Psoas muscle (tissue), 8 donors: Measurements from ENCODE around the gene KY. TPM values are rescaled to one million over a fixed set of nuclear protein-coding genes. Genes with fewer than 3 reads are reported as not detected.
A peak's percentile ranks its signal among the peaks of the same experiment; 100 is the strongest.

Experiments
- ATAC-seq, 4 donors: fragments of 200-7000 bp; cut with Tn5 transposase; one replicate each; pipeline ENCODE4 v1.9.1; 2020; ENCODE audit warnings: moderate library complexity in 3 of 4, mild to moderate bottlenecking in 2 of 4
- DNase-seq, 2 donors: peaks; one replicate each; pipeline ENCODE4 v3.0.0-alpha.2; 2020
- H3K27ac ChIP-seq: fragments of 200-600 bp; one replicate; pipeline ENCODE4 v1.8.0; 2022
- H3K27me3 ChIP-seq, 3 donors: fragments of 200-600 bp in 1 of 3; one replicate each; pipeline versions ENCODE4 v1.6.1 to v1.8.0; 2013 to 2022; ENCODE audit warnings: low read length in 2 of 3, mild to moderate bottlenecking in 2 of 3, moderate library complexity in 1 of 3; ENCODE audit not compliant: insufficient read depth in 3 of 3
- H3K36me3 ChIP-seq, 2 donors: fragments of 200-600 bp in 1 of 2; one replicate each; pipeline versions ENCODE4 v1.6.1 to v1.8.0; 2013 to 2022; ENCODE audit warnings: low read depth in 1 of 2, mild to moderate bottlenecking in 1 of 2, moderate library complexity in 1 of 2; ENCODE audit not compliant: insufficient read depth in 1 of 2
- H3K4me1 ChIP-seq: fragments of 200-600 bp; one replicate; pipeline ENCODE4 v1.8.0; 2022
- H3K4me3 ChIP-seq: fragments of 200-600 bp; one replicate; pipeline ENCODE4 v1.8.0; 2022; ENCODE audit warnings: mild to moderate bottlenecking
- H3K9me3 ChIP-seq: fragments of 200-600 bp; one replicate; pipeline ENCODE4 v1.8.0; 2022
- WGBS, 3 donors: extraction: QIAGEN DNeasy Blood & Tissue Kit; methylation state at CpG; one replicate each; pipeline versions ENCODE4 v1.1.6 to v1.1.7; 2013; 5-methylcytosine and 5-hydroxymethylcytosine counted together
- intact Hi-C, 2 donors: fragments of 100-400 bp; cut with DNase I; formaldehyde crosslinking; loops; one replicate each; pipeline versions ENCODE4 v1.11.0 to v1.14.2; 2022
- polyA plus RNA-seq, 3 donors: library from polyadenylated mRNA; stranded (reverse); fragments of 200-250 nt; gene quantifications; one replicate each; pipeline ENCODE4 v1.2.3, GENCODE V29; 2013
- total RNA-seq, 4 donors: library from RNA; stranded (reverse); fragmentation: NEBNext Ultra II Directional in 2 of 4; extraction: Animal tissue kit (Norgen Biotek cat#: 25700) in 2 of 4; gene quantifications; one replicate each; pipeline versions ENCODE4 v1.2.1 to v1.2.4, GENCODE V29; 2021 to 2023
- TF ChIP-seq, protein P1 (sequence below): fragments of 200-600 bp; IDR thresholded peaks from one replicate; pipeline ENCODE4 v1.8.0; 2022; ENCODE audit warnings: antibody characterized with exemption
- donor health status: healthy with polysubstance abuse.
- donor health status: DM: no; HTN: no; CAD: no; lungs with moderate emphysema.
- donor health status: Bipolar disorder and iron deficiency.
- donor health status: healthy.
- donor health status: DM: yes; HTN: yes; CAD: no.
- donor health status: DM: no; HTN: no; CAD: no.
- donor health status: DM: no; HTN: no; CAD: no.
- donor health status: DM: yes; HTN: yes; CAD: no.

KY gene
- total and polyA plus RNA-seq, 7 donors = 0.30 to 6.7 (median 3.0) TPM; not detected in 1

GRCh38 chr3:134696155-134696554 lies 45.3 kb upstream of the KY start:
- H3K27me3 ChIP-seq = no peaks in the 10 kb centered on the region
- intact Hi-C loops = no loop called here
- DNase-seq (no peak), ATAC-seq (no peak)
- no peak overlapping the region for H3K4me3 ChIP-seq
- no peak overlapping the region for H3K27ac ChIP-seq
- H3K4me1 ChIP-seq = peaks cover 31% of the 10 kb centered on the region
- TF ChIP-seq, protein P1, sequence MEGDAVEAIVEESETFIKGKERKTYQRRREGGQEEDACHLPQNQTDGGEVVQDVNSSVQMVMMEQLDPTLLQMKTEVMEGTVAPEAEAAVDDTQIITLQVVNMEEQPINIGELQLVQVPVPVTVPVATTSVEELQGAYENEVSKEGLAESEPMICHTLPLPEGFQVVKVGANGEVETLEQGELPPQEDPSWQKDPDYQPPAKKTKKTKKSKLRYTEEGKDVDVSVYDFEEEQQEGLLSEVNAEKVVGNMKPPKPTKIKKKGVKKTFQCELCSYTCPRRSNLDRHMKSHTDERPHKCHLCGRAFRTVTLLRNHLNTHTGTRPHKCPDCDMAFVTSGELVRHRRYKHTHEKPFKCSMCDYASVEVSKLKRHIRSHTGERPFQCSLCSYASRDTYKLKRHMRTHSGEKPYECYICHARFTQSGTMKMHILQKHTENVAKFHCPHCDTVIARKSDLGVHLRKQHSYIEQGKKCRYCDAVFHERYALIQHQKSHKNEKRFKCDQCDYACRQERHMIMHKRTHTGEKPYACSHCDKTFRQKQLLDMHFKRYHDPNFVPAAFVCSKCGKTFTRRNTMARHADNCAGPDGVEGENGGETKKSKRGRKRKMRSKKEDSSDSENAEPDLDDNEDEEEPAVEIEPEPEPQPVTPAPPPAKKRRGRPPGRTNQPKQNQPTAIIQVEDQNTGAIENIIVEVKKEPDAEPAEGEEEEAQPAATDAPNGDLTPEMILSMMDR = no peak
- H3K9me3 ChIP-seq = no peaks in the 10 kb centered on the region
- WGBS, 3 donors = 88 to 96% (median 96%) methylated on average over 4 of the region's 4 CpGs
- H3K36me3 ChIP-seq = no peaks in the 10 kb centered on the region

DNA sequence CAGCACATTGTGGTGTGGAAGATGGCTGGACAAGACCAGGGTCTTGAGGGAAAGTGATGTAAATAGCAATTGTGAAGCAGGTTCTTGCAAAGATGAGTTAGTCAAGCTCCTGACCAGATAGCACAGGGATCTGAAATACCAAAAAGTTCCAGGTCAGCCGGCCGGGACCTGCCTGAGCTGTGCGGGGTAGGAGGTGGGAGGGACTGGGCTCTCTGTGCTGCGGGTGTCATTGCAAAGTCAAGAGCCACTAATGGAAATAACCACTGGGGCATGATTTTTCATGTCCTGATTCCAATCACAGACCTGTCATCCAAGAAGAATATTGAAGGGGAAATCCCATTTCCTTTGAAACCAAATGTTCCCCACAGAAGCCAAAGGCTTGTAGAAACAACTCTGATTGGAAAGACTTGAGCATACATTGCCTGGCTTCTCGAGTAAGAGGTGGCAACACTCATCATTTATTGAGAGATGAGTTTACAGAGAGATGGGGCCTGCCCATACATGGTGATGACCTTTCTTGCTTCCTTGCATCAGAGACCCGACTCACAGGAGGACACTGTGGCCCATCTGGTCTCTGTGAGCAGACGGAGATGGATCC lies 44.2 kb upstream of the KY start:
- H3K4me3 ChIP-seq = no peak overlapping the region
- H3K27ac ChIP-seq = no peak overlapping the region
- H3K9me3 ChIP-seq = no peaks in the 10 kb centered on the region
- DNase-seq (no peak), ATAC-seq (no peak)
- H3K4me1 ChIP-seq = peaks cover 31% of the 10 kb centered on the region
- no peaks in the 10 kb centered on the region for H3K27me3 ChIP-seq
- H3K36me3 ChIP-seq = no peaks in the 10 kb centered on the region
- WGBS, 3 donors = 62 to 75% (median 68%) methylated on average over 7 of the region's 7 CpGs
- TF ChIP-seq, protein P1 = no peak
- intact Hi-C loops = no loop called here

GRCh38 chr3:134694466-134694865 lies 43.6 kb upstream of the KY start:
- no peak overlapping the region for H3K27ac ChIP-seq

DNA sequence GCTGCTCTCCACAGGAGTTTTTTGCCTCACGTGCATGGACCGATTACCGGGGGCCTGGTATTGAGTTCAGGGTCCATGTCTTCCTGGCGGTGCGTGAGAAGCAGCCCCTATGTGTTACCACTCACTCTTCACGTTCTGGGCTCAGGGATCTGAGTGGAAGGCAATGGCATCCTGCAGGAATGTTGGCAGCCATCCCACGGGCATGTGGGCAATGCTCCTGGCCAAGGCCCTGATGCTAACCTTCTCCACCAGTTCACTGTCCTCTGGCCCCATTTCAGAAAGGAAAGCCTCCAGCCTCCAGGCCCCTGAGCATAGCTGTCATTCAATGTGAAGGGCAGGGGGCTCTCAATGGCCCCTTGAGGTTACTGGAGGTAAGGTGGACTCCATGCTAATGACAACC lies 43.0 kb upstream of the KY start:
- Histone ChIP-seq H3K27me3 (no peaks in the 10 kb centered on the region), H3K4me3 (no peak overlapping the region), H3K36me3 (no peaks in the 10 kb centered on the region), H3K27ac (no peak overlapping the region), H3K9me3 (no peaks in the 10 kb centered on the region), H3K4me1 (peaks cover 23% of the 10 kb centered on the region)
- no peak for DNase-seq
- 33 to 42% (median 35%) methylated on average over 7 of the region's 7 CpGs for WGBS, 3 donors
- peak; percentile 29 to 65 (median 42) for ATAC-seq
- TF ChIP-seq, protein P1 = no peak
- intact Hi-C loops = no loop called here

More at GRCh38 chr3:134694466-134694865, 43.6 kb upstream of the KY start:
- Histone ChIP-seq H3K36me3 (no peaks in the 10 kb centered on the region), H3K4me3 (no peak overlapping the region), H3K4me1 (peaks cover 29% of the 10 kb centered on the region), H3K9me3 (no peaks in the 10 kb centered on the region), H3K27me3 (no peaks in the 10 kb centered on the region)
- ATAC-seq (no peak), DNase-seq (no peak)
- TF ChIP-seq, protein P1 = no peak
- intact Hi-C loops = no loop called here

DNA sequence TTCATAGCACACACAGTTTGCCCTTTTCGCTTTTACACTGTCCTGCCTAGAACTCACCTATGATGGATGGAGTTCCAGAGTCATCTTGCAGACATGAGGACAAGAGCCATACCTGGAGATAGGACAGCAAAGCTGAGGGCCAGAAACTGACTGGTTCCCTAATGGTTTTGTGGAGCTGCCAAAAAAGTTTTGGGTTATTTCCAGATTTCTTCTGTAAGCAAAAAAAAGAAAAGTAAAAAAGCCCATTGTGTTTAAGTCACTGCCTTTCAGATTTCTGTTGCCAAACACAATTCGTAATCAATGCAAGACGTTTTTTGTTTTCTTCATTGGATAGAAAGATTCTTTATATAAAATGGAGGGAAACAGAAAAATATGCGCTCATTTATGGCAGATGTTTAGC lies 42.4 kb upstream of the KY start:
- Histone ChIP-seq H3K4me3 (no peak overlapping the region), H3K36me3 (no peaks in the 10 kb centered on the region), H3K4me1 (peaks cover 17% of the 10 kb centered on the region), H3K27me3 (no peaks in the 10 kb centered on the region), H3K9me3 (no peaks in the 10 kb centered on the region), H3K27ac (no peak overlapping the region)
- 76 to 88% (median 85%) methylated on average over 4 of the region's 4 CpGs for WGBS, 3 donors
- no peak for DNase-seq
- no peak for ATAC-seq
- TF ChIP-seq, protein P1 = no peak
- intact Hi-C loops = no loop called here
